ENCODE data around the gene HK3.

Gene HK3

DNA sequence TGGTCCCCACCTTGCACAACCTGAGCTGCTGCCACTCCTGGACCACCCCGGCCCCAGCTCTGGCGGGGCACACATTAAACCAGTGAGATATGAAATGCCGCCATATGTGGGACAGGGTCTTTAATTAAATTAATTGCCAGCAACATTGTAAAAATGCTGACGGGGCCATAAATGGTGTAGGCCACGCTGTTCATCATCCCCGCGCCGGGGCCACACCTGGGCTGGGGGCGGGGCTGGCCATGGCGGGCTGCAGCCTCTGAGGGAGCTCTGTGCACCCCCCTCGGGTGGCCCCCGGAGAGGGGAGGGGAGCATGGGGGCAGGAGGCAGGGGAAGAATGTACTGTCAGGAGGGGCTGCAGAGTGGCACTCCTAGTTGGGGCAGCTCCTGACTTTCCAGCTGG lies 47.8 kb downstream of the HK3 start:
- DNase-seq = no peak

DNA sequence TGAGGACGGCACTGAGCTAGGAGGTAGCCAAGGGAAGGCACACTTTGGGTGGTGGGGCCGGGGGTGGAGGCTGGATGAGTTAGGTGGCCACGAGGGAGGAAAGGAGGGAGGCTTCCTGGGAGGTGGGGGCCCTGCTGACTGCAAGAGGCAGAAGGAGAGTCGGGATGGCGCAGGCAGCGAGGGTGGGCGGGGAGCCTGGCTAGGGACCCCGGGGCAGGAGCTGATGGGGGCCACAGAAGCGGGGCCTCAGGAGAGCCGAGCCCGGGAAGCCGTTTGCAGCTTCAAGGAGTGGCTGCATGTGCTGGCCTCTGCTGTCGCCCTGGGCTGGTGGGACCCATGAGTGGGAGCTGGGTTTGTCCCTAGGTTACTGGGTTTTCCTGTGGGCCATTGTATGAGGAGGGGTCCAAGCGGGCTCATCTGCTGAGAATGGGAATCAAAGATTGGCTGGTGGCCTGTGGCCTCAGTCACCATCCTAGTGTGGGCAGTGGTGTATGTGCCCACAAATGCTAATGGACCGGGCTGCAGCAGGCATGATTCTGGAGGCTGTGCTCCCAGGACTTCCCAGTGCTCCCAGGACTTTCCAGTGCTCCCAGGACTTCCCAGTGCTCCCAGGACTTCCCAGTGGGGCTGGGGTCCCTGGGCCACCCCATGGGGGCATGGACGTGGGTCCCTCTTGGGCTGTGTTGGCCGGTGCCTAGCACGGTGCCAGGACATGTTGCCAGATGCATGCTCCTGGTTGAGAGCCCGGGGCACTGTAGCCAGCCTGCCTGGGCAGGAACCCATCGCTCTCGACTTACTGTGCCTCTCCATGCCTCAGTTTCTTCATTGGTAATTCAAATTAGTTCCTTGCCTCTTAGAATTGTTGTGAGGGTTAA lies 48.5 kb downstream of the HK3 start:
- DNase-seq = no peak

DNA sequence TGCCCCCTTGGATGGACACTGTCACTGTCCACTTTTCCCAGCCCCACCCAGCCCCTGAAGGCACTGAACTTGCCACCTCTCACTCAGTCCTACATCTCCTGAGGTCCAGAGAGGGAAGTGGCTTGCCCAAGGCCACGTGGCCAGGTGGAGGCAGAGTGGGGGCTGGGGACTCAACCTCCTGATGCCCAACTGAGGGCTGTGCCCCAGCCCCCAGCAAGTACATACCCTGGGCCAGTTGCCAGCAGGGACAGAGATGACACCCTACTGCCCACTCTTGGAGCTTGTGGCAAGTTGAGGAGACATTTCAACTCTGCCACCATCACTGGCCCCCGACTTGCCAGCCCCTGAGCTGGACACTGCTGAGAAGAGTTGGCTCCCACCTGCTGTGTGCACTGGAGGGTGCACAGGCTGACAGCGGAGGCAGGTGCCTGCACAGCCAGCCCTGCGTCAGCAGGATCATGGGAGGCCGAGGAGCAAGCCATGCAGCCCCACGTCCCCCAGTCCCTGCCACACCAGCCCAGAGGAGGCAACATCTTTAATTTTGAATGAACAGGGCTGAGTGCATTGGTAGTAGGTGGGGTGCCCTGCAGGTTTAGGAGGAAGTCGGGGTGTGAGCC lies 49.4 kb downstream of the HK3 start:
- DNase-seq = no peak

DNA sequence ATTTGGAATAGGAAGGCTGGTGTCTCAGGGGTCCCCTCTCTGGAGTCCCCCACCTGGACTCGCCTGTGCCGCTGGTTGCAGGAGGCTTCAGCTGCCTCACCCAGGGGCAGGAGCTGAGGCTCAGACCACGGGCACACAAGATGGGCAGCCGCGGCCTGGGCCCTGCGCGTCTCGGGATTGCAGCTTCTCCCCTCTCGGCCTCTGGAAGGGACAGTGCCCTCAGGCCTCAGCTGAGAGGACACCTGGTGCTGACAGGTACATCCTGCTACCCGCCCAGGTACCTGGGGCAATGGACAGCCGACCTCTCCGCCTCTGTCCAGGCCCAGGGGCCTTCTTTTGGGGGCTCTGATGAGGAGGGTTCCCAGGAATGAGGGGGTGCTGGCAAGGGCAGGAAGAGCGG lies 50.5 kb downstream of the HK3 start:
- no peak for DNase-seq

DNA sequence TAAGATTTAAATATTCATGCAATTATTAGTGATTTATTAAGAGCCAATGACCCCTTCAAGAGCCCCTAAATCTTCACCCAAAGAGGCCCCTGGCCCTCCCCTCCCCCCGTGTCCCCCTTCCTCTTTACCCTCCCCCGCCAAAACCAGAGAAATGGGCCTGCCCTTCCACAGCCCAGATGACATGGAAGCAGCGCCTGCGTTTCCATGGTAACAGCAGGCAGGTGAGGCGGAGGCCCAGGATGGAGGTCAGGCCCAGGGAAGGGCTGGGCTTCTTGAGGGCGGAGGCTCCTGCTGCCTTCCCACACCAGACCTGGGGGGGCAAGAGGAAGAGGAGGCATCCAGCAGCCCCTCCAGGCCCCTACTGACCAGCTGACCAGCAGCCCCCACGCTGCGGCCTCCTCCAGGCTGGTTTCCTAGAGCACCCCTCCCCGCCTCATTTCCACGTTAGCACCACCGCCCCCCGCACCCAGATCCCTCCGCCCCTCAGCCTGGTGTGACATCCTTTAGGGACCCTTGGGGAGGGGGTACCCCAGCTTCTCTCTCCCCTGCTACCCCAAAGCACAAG lies 51.3 kb downstream of the HK3 start:
- no peak for DNase-seq

DNA sequence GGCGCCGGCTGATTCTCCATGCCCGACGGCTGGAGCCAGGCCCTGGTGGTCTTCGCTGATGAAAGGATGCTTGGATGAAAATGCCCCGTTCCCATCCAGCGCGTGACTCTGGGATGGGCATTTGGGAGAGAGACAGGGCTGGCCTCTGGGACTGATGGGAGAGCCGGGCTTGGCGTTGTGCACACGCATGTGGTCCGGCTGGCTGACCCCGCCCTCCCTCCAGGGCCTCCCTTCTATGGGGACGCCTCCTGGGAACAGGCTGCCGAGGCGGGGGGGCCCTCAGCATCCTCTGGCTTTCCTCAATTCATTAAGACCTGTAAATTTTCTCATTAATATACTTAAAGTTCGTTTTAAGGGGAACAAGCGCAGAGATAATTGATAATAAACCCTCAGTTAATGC lies 52.0 kb downstream of the HK3 start:
- DNase-seq = no peak

DNA sequence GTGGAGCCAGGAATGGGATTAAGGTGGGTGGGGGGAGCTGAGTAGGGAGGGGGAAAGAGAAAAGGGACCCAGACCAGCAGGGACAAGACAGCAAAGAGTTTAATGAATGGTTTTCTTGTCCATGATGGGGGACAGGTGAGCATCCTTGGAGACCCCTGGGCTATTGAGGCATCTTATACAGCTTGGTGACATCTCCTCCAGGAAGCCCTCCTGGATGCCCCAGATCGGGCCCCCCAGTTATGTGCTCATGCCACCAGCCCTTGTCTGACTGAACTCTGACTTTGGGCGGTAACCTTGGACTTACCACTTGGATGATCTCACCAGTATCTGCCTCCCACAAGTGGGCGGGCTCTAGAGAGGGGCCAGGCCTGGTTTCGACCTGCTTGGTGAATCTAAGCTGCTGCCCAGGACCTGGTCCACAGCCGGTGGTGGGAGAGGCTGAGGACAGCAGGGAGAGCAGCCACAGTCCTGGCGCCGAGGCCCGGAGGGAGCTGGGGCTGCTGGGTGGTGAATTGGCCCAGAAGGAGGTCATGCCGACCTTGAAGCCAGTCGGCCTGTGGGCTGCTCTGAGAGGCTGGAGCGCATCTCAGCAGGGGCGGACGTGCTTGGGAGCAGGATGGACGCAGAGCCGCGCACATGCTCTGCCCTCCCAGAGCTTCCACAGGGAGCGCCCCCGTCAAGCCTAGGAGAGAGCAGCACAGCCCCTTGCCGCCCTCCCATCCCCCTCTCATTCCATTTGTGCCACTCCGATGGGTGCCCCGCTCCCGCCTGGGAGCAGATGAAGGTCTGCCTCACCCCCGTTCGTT lies 52.6 kb downstream of the HK3 start:
- DNase-seq = no peak

DNA sequence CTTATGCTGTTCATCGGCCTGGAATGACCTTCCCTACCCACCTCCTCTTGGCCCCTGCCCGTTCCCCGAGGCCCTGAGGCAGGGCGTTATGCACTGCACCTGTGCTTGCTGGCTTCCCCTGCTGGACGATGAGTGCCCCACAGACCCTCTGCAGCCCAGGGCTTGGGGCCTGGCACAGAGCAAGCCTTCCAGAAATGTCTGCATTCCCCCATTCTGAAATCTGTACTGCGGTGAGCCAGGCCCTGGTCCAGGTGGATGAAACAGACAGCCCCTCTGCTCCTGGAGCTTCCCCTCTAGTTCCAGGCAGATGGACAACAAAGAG lies 53.8 kb downstream of the HK3 start:
- DNase-seq = no peak

DNA sequence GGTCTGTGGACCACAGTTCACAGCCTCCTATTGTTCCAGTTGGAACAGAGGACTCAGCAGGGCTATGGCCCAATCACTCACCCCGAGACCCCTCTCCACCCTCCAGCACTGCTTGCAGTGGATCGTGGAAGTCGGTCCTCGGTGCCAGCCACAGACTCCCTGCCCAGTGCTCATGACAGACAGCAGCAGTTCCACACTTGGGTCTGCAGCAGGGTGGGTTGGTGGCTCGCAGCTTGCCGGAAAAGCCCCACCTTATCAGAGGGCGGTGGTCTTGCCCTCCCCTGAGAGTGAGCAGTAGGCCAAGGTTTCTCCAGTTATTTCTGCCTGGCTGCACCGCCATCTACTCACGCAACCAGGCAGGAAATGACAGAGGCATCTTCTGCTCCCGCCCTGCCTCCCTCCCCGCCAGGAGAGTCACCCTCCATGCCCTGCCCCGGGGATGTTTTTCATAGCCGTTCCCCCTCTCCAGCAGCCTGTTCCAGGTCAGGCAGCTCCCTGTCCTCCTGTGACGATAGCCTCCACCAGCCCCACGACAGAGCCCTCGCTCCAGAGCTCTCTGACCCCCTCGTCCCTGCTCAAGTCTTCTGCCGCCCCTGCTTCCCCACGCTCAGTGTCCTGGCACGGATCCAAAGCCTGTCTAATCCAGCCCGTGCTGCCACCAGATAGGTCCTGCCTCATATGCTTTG lies 54.3 kb downstream of the HK3 start:
- DNase-seq = no peak

DNA sequence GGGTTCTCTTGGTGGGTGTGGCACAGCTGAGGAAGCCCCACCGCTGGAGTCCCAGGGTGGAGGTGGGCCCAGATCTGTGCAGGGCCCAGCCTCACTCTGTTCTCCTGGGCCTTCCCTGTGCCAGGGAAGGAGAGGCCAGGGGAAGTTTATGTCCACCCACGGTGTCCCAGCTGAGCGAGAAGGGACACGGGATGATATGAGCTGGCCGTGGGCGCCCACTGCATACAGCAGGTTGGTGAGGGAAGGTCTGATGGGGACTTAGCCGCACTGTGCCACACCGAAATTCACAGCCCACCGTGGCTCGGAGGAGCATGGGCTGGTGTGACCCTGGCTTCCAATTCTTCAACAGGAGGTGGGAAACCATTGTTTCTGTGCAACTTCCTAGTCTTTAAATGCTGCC lies 54.9 kb downstream of the HK3 start:
- DNase-seq = no peak

DNA sequence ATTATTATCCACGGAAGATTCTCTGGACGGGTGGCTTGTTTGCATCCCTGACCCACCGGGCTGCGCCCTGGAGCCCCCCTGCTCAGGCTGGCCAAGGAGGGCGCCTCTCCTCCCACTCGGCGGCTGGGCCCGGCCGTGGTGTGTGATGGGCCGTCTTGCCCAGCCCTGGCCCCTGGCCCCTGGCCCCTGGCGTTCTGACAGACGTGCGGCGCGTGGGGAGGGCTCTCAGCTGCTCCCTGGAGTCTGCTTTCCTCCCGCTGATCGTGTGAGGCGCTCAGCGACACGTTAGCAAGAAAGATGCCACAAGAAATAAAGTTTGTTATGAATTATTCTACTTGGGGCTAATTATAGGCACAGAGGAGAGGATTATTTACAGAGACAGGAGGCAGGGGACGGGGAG lies 55.5 kb downstream of the HK3 start:
- peak in 1 of 56 donors; percentile 21 for DNase-seq

DNA sequence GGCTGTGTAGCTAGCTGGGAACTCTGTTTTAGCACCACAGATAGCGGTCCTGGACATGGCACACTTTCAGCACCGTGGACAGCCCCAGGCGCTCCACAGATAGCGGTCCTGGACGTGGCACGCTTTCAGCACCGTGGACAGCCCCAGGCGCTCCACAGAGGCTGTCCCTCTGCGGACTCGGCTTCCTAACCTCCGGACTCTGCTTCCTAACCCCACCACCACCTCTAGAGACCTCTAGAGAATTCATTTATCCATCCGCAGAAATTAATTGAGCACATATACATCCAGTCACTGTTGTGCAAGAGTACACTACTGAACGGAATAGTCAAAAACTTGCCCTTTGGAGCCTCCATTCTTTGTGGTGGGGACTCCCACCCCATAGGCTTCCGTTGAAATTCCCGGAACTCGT lies 61.4 kb downstream of the HK3 start:
- peak in 45 of 56 donors; percentile 5 to 80 (median 37) for DNase-seq

DNA sequence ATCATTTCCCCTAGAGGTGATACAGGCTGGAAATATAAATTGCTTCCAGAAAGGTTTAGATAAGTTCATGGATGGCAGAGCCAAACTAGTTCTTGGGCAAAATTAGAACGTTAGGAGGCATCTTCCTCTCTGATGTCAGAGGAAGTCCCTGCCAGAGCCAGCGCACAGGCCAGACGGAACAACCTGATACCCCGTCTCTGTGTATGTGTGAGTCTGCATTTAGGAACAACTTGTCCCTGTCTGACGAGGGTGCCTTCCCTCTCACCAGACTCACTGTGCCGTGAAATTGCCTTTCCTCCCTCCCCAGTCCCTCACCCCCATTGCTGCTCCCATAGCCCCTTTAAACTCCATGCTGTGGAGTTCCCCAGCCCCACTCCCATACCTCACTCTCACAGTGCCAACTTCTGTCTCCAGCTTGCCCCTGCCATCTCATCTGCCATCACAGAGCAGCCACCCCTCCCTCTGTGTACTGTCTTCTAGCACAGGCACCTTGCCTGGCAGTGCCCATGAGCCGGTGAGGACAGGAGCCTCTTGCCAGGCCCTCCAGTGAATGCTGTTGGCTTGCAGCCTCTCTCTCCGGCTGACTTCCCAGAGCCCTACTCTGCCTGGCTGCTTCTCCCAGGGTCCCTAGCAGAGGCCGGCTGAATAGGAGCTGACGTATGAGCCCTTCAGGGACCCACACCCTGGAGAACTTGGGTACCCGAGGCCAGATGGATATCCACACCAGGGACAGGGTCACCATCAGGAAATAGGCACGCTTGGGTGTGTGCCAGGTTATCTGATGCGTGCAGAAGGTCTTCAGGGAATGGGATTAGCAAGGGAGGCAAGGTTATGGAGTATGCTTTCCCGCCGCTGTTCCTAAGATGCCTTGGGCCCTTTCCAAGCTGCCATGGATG lies 62.1 kb downstream of the HK3 start:
- DNase-seq = no peak

DNA sequence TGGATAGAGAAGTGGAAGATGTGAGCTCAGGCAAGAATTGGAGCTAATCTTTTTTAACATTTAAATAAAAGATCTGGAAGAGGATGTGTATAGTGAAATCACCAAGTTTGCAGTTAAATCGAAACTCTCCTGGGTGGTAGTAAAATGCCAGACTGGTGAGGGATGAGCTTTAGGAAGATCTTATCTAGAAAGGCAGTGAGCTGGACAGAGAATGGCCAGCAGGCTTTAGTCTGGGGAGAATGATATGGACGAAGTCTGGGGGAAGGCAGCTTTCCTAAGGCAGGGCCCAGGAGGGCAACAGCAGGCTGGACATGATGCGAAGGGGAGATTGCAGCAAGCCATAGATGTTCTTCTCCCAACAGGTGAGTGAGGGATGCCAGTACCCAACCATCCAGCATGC lies 63.2 kb downstream of the HK3 start:
- no peak for DNase-seq

DNA sequence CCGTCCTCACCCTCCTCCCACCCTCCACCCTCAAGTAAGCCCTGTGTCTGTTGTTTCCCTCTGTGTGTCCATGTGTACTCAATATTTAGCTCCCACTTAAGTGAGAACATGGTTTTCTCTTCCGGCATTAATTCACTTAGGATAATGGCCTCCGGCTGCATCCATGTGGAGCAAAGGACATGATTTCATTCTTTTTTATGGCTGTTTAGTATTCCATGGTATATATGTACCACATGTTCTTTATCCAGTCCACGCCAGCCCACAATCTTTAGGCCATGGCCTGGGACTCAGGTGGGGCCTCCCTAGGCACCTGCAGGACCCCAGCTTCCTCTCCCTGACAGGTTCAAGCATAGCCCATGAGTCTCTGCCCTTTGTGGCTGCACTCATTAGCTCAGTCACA lies 65.9 kb downstream of the HK3 start:
- no peak for DNase-seq

DNA sequence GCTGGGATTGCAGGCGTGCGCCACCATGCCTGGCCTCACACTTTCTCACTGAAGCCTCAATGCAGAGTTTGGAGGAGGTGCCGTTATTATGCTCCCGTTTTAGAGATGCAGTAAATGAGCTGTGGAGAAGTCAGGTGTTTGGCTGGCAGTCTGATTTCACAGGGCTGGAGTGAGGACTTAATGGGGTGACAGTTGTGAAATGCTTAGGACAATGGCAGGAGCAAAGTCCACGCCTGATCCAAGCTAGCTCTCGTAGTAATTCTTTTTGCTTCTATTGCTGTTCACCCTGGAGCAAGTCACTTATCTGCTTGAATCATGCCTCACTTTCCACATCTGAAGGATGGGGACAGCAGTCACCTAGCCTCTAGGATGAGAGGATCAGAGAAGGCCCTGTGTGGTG lies 67.0 kb downstream of the HK3 start:
- no peak for DNase-seq

DNA sequence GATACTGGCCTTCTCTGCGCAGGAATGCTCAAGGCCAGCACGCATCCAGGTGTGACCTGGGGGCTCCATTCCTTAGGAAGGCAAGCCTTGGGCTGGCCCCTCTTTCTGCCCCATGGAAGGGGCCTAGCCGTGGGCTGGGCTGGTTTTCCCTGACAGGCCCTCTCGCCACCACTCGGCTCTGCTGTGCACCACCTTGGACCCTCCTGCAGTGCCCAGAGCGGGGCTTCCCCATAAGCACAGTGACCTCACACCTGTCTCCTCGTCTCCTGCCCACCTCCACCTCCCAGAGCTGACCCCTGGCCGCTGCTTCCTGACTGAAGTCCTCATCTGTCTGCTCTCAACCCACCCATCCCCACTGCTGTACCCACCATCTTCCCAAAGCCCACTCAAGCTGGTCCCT lies 67.7 kb downstream of the HK3 start:
- DNase-seq = no peak

DNA sequence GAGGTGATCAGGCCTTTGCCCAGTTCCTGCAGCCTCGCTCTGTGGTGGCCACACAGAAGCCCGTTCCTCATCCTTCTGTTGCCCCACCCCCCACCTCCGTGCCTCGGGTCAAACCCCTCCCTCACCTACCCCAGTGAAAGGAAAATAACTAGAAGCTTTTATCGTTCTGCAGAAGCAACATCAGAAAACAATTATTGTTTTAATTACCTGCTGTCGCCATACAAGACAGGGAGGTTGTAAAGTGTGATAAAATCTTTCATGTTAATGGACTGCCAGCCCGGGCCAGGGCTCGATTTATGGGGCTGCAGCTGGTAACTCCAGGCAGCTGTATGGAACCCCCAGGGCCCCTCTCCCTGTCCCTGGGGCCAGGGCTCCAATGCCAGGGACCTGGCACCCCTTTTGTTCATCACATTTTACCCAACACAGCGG lies 68.1 kb downstream of the HK3 start:
- DNase-seq = no peak

All from nucleus accumbens (tissue), 56 donors.